Right cardiac atrium (tissue), 5 donors: ENCODE measurements around the gene SLC1A2. TPM values are rescaled to one million over a fixed set of nuclear protein-coding genes. Genes with fewer than 3 reads are reported as not detected.

ENCODE experiments used
- ATAC-seq, 2 donors: fragments of 200-7000 bp; cut with Tn5 transposase; one replicate each; pipeline versions ENCODE4 v1.8.0 to v1.9.1; 2020; ENCODE audit warnings: moderate library complexity in 2 of 2, mild to moderate bottlenecking in 1 of 2
- DNase-seq, 3 donors: peaks; one replicate each; pipeline ENCODE4 v3.0.0-alpha.2; 2020
- H3K27ac ChIP-seq: one replicate; pipeline ENCODE4 v1.5.1; 2013; ENCODE audit warnings: mild to moderate bottlenecking, low read length, control low read depth, moderate library complexity
- H3K27me3 ChIP-seq: one replicate; pipeline ENCODE4 v1.6.1; 2013; ENCODE audit not compliant: control insufficient read depth, insufficient read depth
- H3K4me1 ChIP-seq: one replicate; pipeline ENCODE4 v1.6.1; 2013; ENCODE audit warnings: low read length; ENCODE audit not compliant: control insufficient read depth, insufficient read depth
- H3K4me3 ChIP-seq: one replicate; pipeline ENCODE4 v1.5.1; 2013; ENCODE audit warnings: low read length, control low read depth
- H3K9me3 ChIP-seq: one replicate; pipeline ENCODE4 v1.6.1; 2013; ENCODE audit warnings: low read length; ENCODE audit not compliant: control insufficient read depth
- WGBS: extraction: QIAGEN DNeasy Blood & Tissue Kit; methylation state at CpG from one replicate; pipeline ENCODE4 v1.1.7; 2013; 5-methylcytosine and 5-hydroxymethylcytosine counted together
- intact Hi-C, 4 donors: fragments of 100-400 bp; cut with DNase I; formaldehyde crosslinking; loops; one replicate each; pipeline versions ENCODE4 v1.11.0 to v1.14.0; 2022 to 2023
- polyA plus RNA-seq: library from polyadenylated mRNA; stranded (reverse); fragments of 200-250 nt; gene quantifications from one replicate; pipeline ENCODE4 v1.2.3, GENCODE V29; 2013
- total RNA-seq, 4 donors: library from RNA; stranded (reverse); fragmentation: NEBNext Ultra II Directional; extraction: Animal tissue kit (Norgen Biotek cat#: 25700); gene quantifications; one replicate each; pipeline ENCODE4 v1.2.1, GENCODE V29; 2021
- donor health status: healthy with polysubstance abuse.
- donor health status: DM: no; HTN: yes; CAD: no.
- donor health status: DM: no; HTN: no; CAD: no.
- donor health status: DM: no; HTN: yes; CAD: no; lungs with severe emphysema.
- donor health status: DM: yes; HTN: yes; CAD: no.

Gene SLC1A2
- total and polyA plus RNA-seq, 5 donors = 0.54 to 2.3 (median 1.3) TPM

DNA sequence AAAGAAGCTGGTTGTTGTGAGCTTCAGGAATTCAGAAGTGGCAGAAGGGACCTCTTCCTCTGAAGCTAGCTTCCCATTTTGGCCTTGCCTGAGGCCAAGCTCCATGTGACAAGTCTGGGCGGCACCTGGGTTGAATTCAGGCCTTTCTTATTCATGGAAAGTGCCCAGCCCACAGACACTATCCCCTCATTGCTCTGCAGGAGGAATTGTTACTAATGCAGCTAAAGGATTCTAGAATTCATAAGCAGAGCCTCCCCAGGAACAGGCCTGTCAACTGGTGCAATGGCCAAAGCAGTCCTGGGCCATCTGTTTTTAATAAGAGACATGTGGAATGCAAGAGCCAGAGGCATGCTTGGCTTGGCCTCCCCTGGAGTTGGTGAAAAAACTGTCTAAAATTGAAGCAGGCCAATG is 71.4 kb downstream of the SLC1A2 start:
- no peak for DNase-seq
- no peak overlapping the region for H3K27ac ChIP-seq
- H3K4me3 ChIP-seq = no peak overlapping the region
- peaks cover 4% of the 10 kb centered on the region for H3K4me1 ChIP-seq
- WGBS = 96% methylated on average over 1 of the region's 1 CpG
- intact Hi-C loops = no loop called here
- H3K9me3 ChIP-seq = no peaks in the 10 kb centered on the region
- peak in 1 of 2 donors; percentile 23 for ATAC-seq
- no peaks in the 10 kb centered on the region for H3K27me3 ChIP-seq

DNA sequence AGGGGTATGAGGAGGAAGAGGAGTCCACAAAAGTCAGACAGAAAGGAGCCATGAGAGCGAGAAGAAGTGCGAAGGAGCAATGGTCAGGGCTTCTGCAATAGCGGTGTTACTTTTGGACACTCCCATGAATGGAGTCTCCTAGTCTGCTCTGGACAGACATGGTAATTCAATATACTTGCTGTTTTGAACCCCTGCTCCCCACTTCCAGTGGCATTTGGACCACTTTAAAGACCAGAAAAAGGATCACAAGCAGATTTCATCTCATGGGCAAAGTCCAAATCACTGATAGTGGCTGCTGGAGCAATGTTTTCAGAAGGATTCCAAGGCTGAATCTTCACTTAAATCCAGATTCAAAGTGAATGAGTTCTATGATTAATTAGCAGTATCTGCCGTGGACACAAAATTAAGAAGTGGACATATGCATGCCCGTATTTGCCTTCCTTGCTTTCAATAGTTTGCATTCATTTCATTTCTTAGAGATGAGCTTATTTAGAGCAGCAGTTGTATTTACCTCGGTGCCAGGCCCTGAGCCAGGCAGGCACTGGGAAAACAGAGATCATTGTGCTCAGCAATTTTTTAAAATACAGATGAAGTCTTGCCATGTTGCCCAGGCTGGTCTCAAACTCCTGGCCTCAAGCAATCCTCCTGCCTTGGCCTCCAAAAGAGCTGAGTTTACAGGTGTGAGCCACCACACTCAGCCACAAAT is 72.0 kb downstream of the SLC1A2 start:
- no peaks in the 10 kb centered on the region for H3K27me3 ChIP-seq
- ATAC-seq = no peak
- no peak overlapping the region for H3K27ac ChIP-seq
- DNase-seq = no peak
- H3K4me1 ChIP-seq = peaks cover 4% of the 10 kb centered on the region
- H3K4me3 ChIP-seq = no peak overlapping the region
- 67% methylated on average over 6 of the region's 6 CpGs for WGBS
- intact Hi-C loops = no loop called here
- no peaks in the 10 kb centered on the region for H3K9me3 ChIP-seq

DNA sequence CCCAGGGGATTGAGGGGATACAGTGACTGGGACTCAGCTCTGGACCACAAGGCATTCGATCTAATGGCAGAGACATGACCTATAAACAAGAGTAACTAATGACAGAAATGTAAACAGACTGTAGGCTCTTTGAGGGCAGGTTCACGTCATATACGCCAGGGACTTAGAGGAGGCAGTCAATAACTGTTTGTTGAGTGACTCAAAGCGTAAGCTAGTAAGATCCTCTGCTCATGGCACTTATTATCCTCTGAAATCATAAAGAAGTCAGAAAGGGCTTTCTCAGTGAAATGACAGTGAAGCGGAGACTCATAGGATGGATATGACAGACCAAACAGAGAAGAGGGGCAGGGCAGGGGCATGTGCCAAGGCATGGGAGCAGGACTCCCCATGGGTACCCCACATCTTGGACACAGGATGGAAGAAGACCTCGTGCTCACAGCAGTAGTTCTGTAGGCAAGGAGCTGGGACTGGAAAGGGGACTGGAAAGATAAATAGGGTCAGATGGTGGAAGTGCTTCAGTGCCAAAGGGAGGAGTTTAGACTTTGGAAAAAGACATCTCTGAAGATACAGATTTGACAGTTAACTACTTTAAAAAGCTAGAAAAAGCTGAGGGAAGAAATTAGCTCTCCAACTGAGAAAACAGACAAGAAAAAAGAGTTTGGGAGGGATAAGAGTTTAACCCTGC is 72.7 kb downstream of the SLC1A2 start:
- H3K4me1 ChIP-seq = peaks cover 4% of the 10 kb centered on the region
- DNase-seq = no peak
- H3K27me3 ChIP-seq = no peaks in the 10 kb centered on the region
- intact Hi-C loops = no loop called here
- no peak overlapping the region for H3K27ac ChIP-seq
- H3K4me3 ChIP-seq = no peak overlapping the region
- 88% methylated on average over 6 of the region's 6 CpGs for WGBS
- H3K9me3 ChIP-seq = no peaks in the 10 kb centered on the region
- no peak for ATAC-seq

DNA sequence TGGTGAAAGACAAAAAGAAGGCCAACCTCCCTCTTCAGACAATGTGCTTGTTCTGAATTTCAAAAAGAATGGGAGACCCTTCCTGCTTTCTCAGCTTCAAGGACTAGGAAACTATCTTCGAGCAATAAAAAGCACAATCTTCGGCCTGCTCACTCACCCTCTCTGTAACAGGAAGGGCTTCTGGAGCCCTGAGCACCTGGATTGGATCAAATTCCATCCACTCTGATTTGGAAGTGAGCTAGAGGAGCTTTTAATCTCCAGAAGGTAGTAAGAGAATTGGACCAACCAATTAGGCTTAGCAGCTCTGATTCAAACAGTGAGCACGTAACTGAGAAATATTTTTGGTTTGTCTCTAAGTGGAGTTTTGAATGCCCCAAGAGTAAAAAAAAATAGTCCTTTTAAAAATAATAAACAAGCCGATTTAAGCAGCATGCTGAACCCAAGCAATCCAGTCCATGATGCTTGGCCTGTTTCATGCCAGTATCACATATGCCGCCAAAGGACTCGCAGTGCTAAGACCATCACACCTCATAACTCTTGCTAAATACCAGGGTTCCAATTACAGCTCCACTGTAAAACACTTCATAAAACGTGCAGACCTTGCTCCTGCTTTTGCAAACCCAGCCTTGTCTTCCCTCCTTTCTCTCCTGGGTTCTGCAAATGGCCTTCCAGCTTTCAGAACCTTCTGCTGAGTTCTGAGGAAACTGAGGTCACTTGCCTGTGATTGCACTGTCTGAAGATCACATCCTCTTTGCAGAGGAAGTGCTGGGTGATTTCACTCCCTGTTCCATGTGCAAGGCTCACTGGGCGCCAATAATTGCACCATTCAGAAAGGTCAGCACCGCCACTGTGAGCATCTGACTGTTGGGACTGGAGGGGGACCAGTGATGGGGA is 74.4 kb downstream of the SLC1A2 start:
- ATAC-seq (peak; percentile 36 to 55), DNase-seq (peak; percentile 30 to 60 (median 54))
- no peaks in the 10 kb centered on the region for H3K27me3 ChIP-seq
- 55% methylated on average over 9 of the region's 9 CpGs for WGBS
- intact Hi-C loops = no loop called here
- H3K9me3 ChIP-seq = no peaks in the 10 kb centered on the region
- H3K4me1 ChIP-seq = peaks cover 4% of the 10 kb centered on the region
- H3K4me3 ChIP-seq = no peak overlapping the region
- no peak overlapping the region for H3K27ac ChIP-seq

DNA sequence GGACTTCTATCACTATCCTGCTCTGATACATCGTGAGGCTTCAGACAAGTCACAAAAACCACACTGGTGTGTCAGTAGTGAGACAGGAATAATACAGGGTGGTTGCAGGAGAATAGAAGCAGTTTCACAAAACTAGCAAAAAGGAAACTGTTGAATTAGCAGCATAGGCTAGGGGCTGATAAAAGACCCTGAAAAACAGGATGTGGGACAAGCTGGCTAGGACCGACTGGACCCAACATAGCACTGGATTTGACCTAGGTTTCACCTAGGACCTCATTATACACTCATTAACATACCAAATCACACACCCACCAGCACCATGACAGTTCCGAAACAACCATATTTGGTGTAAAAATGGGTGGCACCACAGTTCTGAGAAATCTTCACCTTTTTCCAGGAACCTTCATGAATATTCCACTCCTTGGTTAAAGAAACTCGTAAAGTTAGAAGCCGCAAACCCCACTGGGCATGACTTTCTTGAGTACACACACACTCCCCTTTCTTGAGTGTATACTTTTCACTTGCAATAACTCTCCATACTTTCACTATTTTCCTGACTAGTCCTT is 76.2 kb downstream of the SLC1A2 start:
- Histone ChIP-seq H3K4me1 (peaks cover 4% of the 10 kb centered on the region), H3K27me3 (no peaks in the 10 kb centered on the region), H3K4me3 (no peak overlapping the region), H3K27ac (no peak overlapping the region), H3K9me3 (no peaks in the 10 kb centered on the region)
- WGBS = 81% methylated on average over 5 of the region's 5 CpGs
- ATAC-seq = no peak
- intact Hi-C loops = no loop called here
- no peak for DNase-seq

DNA sequence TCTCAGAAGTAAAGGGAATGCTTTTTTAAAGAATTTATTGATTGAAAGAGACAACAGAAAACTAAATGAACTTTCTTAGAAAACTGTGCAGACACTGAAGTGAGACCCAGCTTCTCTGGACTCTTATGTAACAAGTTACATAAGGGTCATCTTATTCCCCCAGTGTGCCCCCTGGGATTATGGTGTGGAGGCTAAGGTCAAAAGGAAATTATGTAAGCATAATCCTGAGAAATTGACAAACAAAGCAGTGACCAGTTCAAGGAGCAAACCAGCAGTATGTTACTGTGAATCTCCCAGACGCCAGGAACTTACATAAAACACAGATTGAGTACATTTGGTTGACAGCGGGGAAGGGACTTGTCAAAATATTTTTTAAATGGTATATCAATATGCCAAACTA is 78.6 kb downstream of the SLC1A2 start:
- WGBS = 82% methylated on average over 2 of the region's 2 CpGs
- Histone ChIP-seq H3K27ac (no peak overlapping the region), H3K9me3 (no peaks in the 10 kb centered on the region), H3K27me3 (no peaks in the 10 kb centered on the region), H3K4me1 (peaks cover 4% of the 10 kb centered on the region), H3K4me3 (no peak overlapping the region)
- no peak for DNase-seq
- intact Hi-C loops = no loop called here
- ATAC-seq = peak in 1 of 2 donors; percentile 26

DNA sequence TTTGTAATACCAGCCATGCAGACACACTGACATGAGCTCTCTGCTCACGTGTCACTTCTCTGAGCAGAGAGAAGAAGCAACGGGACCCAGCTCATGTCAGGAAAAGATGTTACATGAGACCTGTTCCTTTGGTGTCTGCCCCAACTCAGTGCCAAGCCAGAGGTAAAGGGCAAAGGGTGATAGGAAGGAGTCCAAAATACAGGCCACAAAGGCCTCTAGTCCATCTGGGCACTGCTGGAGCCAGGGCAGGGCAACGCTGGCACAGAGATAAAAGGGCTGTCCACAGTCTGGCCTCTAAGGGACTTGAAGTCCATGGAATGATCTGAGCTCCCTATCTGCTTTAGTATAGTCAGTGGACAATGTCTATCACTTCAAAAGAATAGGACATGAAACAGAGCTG is 79.3 kb downstream of the SLC1A2 start:
- Histone ChIP-seq H3K27me3 (no peaks in the 10 kb centered on the region), H3K27ac (no peak overlapping the region), H3K9me3 (no peaks in the 10 kb centered on the region), H3K4me3 (no peak overlapping the region), H3K4me1 (peaks cover under 1% of the 10 kb centered on the region)
- ATAC-seq (no peak), DNase-seq (no peak)
- intact Hi-C loops = no loop called here
- 67% methylated on average over 3 of the region's 3 CpGs for WGBS

DNA sequence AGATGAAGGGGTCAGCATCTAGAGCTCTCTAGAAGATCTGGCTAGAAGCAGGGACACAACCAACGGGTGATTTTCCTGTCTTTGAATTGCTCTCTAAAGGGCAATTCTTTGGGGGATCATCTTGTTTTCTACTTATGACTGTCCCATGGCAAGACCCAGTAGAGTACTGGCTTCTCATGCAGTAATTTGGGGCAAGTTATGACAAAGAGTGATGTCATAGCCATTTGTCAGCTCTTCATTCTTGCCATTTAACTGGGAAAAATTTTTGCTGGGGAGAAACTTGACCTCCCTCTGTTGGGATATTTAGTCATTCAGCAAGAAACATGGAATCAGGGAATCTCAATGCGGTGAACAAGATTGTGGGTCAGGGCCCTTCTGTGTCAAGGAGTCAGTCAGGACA is 80.4 kb downstream of the SLC1A2 start:
- H3K27ac ChIP-seq = no peak overlapping the region
- WGBS = 90% methylated on average over 2 of the region's 2 CpGs
- no peaks in the 10 kb centered on the region for H3K4me1 ChIP-seq
- H3K27me3 ChIP-seq = no peaks in the 10 kb centered on the region
- no peak for DNase-seq
- ATAC-seq = no peak
- intact Hi-C loops = no loop called here
- no peak overlapping the region for H3K4me3 ChIP-seq
- H3K9me3 ChIP-seq = no peaks in the 10 kb centered on the region

DNA sequence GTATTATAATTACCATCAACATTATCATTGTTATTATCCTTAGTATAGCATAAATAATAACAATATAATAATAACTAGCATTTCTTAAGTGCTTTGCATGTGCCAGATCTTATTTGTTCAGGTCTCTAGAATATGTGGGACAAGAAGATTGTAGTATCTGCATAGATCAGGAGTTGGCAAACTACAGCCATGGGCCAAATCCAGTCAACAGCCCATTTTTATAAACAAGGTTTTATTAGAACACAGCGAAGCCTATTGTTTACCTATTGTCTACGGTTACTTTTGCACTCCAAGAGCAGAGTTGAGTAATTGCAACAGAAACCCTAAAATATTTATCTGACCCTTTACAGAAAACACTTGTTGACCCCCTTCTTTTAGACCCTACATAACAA is 81.4 kb downstream of the SLC1A2 start:
- Histone ChIP-seq H3K27me3 (no peaks in the 10 kb centered on the region), H3K4me1 (no peaks in the 10 kb centered on the region), H3K27ac (no peak overlapping the region), H3K9me3 (no peaks in the 10 kb centered on the region), H3K4me3 (no peak overlapping the region)
- ATAC-seq (no peak), DNase-seq (no peak)
- intact Hi-C loops = no loop called here
- WGBS = 92% methylated on average over 2 of the region's 2 CpGs

DNA sequence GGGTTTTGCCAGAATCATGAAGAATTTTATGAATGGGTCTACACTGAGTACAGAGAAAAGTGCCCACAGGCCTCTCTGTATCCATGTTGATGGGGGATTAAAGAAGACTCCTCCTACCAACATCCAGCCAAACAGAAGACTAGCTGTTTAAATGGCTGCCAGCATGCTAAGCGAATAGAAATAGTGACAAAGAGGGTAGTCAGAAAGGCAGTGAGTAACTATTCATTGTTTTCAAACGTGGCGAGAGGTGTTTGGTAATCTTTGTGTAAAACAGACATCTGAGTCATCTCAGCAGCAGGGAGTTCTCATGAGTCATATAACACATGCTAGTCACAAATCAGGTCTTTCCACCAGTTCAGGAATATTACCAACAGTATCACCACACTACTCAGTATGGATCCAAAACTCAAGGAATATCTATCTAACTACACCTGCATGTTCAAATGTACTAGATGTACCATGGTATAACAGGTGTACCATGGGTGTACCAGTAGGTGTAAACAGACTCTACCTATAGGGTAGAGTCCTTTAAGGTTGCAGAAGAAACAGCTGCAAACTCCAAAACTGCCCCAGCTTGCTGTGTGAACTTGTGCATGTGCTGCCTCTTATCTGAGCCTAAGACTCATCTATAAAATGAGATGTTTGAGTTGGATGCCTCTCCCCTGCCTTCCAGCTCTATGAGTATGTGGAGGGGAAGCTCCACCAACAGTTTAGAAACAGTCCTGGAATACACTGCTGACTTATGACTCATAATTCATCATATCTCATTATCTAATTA is 82.0 kb downstream of the SLC1A2 start:
- 73% methylated on average over 3 of the region's 3 CpGs for WGBS
- intact Hi-C loops = no loop called here
- H3K4me1 ChIP-seq = no peaks in the 10 kb centered on the region
- no peaks in the 10 kb centered on the region for H3K9me3 ChIP-seq
- ATAC-seq (peak in 1 of 2 donors; percentile 53), DNase-seq (no peak)
- no peak overlapping the region for H3K4me3 ChIP-seq
- H3K27me3 ChIP-seq = no peaks in the 10 kb centered on the region
- H3K27ac ChIP-seq = no peak overlapping the region
